HFF-Myc (cell line): Measurements from ENCODE around the gene TMEM245.

Experiments used
- DNase-seq: peaks from one replicate; pipeline ENCODE4 v3.0.0-alpha.2; 2011; ENCODE audit warnings: low read depth; ENCODE audit errors: extremely low read depth
- H3K4me3 ChIP-seq: replicated peaks from 2 replicates; pipeline ENCODE4 v1.5.1; 2011; ENCODE audit warnings: low read depth, mild to moderate bottlenecking, control low read depth, low read length
- TF ChIP-seq, protein P1 (sequence below): IDR thresholded peaks from 2 replicates; pipeline ENCODE4 v1.5.1; 2012; ENCODE audit warnings: mild to moderate bottlenecking, low read depth, low read length, control low read depth; ENCODE audit errors: missing control alignments

The TMEM245 gene

GRCh38 chr9:109040571-109040970 lies 79.2 kb downstream of the TMEM245 start:
- no peak overlapping the region for H3K4me3 ChIP-seq
- no peak for DNase-seq
- TF ChIP-seq, protein P1, sequence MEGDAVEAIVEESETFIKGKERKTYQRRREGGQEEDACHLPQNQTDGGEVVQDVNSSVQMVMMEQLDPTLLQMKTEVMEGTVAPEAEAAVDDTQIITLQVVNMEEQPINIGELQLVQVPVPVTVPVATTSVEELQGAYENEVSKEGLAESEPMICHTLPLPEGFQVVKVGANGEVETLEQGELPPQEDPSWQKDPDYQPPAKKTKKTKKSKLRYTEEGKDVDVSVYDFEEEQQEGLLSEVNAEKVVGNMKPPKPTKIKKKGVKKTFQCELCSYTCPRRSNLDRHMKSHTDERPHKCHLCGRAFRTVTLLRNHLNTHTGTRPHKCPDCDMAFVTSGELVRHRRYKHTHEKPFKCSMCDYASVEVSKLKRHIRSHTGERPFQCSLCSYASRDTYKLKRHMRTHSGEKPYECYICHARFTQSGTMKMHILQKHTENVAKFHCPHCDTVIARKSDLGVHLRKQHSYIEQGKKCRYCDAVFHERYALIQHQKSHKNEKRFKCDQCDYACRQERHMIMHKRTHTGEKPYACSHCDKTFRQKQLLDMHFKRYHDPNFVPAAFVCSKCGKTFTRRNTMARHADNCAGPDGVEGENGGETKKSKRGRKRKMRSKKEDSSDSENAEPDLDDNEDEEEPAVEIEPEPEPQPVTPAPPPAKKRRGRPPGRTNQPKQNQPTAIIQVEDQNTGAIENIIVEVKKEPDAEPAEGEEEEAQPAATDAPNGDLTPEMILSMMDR = no peak

- TF ChIP-seq, protein P1 = no peak
- DNase-seq = no peak
These were observed 80.2 kb downstream of the TMEM245 start for GRCh38 chr9:109039539-109039938.

GRCh38 chr9:109037946-109038715 lies 81.6 kb downstream of the TMEM245 start:
- no peak for DNase-seq
- TF ChIP-seq, protein P1 = no peak
- H3K4me3 ChIP-seq = no peak overlapping the region

More at GRCh38 chr9:109039539-109039938, 80.2 kb downstream of the TMEM245 start:
- no peak overlapping the region for H3K4me3 ChIP-seq

- DNase-seq = no peak
- TF ChIP-seq, protein P1 = no peak
- H3K4me3 ChIP-seq = no peak overlapping the region
These were observed 82.7 kb downstream of the TMEM245 start for GRCh38 chr9:109036744-109037680.

- TF ChIP-seq, protein P1 = no peak
- no peak overlapping the region for H3K4me3 ChIP-seq
- DNase-seq = peak; percentile 51
These were observed 83.9 kb downstream of the TMEM245 start for GRCh38 chr9:109035684-109036423.

GRCh38 chr9:109033941-109034700 lies 85.6 kb downstream of the TMEM245 start:
- DNase-seq = no peak
- TF ChIP-seq, protein P1 = no peak
- no peak overlapping the region for H3K4me3 ChIP-seq
